Ovary (tissue), 3 donors: ENCODE measurements around the gene TDRD10.

Experiments
- CTCF ChIP-seq, 3 donors: fragments of 450-650 bp in 2 of 3; fragments of 200-600 bp in 1 of 3; IDR thresholded peaks; one replicate each; pipeline versions ENCODE4 v1.5.1 to v1.8.0; 2016 to 2022; ENCODE audit warnings: antibody characterized with exemption in 3 of 3, mild to moderate bottlenecking in 1 of 3
- POLR2A ChIP-seq: fragments of 450-650 bp; IDR thresholded peaks from one replicate; pipeline ENCODE4 v1.6.1; 2017; ENCODE audit warnings: antibody characterized with exemption, mild to moderate bottlenecking, moderate library complexity
- donor health status: DM: no; HTN: no; CAD: no.

DNA sequence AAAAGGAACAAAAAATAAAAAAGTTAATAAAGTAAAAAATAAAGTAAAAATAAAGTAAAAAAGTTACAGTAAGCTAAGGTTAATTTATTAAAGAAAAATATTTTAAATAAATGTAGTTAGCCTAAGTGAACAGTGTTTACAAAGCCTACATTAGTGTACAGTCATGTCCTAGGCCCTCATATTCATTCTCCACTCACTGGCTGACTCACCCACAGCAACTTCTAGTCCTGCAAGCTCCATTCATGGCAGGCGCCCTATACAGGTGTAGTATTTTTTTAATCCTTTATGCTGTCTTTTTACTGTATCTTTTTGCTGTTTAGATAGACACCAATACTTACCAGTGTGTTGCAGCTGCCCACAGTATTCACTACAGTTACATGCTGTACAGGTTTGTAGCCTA is 93.6 kb downstream of the TDRD10 start:
- TF ChIP-seq CTCF (IDR thresholded peaks at IDR 0.05) (no peak), POLR2A (no peak)
